Measurements from ENCODE around the gene ENPP5.

The ENPP5 gene, protein sequence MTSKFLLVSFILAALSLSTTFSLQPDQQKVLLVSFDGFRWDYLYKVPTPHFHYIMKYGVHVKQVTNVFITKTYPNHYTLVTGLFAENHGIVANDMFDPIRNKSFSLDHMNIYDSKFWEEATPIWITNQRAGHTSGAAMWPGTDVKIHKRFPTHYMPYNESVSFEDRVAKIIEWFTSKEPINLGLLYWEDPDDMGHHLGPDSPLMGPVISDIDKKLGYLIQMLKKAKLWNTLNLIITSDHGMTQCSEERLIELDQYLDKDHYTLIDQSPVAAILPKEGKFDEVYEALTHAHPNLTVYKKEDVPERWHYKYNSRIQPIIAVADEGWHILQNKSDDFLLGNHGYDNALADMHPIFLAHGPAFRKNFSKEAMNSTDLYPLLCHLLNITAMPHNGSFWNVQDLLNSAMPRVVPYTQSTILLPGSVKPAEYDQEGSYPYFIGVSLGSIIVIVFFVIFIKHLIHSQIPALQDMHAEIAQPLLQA

DNA sequence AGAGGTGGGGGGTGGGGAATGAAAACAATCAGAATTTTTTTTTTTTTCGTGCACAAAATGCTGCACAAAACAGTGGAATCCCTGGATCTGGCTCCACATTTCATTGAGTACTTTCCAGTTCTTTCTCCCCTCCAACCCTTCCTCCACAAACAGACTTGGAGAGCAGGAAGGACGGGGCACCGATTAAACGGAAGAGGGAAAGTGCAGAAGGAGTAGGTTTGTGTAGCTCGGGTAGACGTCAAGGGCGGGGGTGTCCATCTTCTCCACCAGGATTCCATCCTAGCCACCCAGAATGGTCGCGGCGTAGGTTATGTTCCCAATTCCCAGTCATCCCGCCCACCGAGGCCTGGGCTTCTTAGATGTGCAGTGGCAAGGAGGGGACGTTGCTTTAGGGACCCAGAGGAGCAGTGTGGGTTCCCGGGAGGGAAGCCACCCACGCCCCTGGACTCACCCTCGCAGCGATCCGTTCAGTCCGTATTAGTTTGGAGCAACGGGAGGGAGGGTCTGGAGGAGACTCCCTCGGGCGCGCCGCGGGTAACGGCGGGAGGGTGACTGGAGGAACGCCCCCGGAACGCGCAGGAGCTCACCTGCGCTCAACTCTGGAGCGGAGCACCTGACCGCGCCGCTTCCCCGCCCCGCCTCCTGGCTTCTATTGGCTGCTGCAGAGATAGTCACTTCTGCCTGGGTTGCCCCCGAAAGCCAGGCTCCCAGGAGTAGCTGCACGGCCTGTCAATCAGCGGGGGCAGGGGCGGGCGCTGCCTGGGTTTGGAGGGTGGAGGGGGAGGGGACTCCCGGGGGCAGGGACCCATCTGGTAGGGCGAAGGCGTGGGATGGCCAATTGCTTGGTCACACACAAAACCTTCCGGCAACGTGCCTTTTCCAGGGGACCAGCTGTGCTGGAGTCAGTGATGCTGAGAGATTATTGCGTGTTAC, at the start of gene ENPP5:
TSS of gene ENPP5 (minus strand) at position 624 of the 933 bp plus-strand sequence. CDS start 2,718 bp downstream, outside the sequence.
- peak; percentile 73 for DNase-seq

DNA sequence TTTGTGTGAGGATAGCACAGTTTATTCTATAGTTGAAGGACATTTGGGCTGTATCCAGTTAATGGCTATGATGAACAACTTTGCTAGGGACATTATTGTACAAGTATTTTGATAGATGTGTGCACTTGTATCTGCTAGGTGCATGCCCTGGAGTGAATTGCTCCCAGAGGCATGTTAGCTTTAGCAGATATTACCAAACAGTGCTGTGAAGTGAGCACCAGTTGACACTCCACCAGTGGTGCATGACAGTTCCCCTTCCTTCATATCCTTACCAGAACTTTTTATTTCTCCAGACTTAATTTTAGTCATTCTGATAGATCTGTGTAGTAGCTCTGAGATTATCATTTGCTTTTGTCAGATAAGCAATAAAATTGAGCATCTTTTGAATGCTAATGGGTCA, 48.9 kb upstream of the ENPP5 start:
- no peak for DNase-seq

DNA sequence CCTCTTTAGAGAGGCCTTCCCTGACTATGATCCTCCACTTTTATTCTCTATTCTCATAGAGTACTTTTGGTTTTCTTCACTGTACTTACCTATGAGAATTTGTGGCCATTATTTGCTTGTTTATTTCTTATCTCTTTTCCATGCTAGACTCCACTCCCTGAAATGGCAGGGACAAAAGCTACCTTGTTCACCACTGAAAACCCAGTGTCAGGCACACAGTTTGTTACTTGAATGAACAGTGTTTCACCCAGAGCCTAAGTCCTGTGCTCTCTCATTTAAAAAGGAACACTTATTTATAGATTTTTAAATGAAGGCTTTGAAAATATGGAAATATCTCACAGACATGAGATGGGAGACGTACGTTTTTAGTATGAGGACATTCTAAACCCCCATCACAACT, 47.7 kb upstream of the ENPP5 start:
- DNase-seq = no peak

DNA sequence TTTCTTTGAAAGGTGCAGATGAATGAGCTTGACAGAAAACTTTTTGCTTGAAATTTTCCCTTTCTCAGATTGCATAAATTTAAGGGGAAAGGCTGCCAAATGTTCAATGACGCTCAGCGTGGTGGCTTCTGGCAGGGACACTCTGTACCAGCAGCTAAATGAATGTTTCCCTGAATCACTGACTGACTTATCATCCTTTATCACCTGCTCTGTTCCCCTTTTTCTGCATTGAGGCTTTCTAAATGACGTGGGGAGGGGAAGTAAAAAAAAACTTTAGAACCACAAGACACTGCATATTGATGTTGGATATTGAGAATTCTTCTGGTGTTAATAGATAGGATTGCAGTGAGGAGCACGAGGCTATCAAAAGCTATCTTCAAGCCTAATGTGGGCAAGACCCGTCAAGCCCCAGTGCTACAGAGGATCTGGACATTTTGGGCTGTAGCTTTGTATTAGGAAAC, 46.9 kb upstream of the ENPP5 start:
- no peak for DNase-seq

DNA sequence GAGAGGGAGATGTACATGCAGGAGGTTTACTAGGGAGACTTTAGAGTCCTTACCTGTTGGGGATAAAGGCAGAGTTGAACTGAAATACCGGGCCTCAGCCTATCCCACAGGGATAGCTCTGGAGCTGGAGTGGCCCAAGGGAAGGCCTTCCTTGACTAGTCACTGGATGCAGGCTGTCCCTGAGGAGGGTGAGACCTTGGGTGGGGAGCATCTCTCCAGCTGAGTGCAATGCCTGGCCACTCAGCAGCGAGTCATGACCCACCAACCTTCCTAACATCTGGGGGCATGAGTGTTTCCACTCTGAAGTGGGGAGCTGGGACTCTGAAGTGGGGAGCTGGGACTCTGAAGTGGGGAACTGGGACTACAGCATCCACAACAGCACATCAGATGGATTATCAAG, 46.1 kb upstream of the ENPP5 start:
- no peak for DNase-seq

DNA sequence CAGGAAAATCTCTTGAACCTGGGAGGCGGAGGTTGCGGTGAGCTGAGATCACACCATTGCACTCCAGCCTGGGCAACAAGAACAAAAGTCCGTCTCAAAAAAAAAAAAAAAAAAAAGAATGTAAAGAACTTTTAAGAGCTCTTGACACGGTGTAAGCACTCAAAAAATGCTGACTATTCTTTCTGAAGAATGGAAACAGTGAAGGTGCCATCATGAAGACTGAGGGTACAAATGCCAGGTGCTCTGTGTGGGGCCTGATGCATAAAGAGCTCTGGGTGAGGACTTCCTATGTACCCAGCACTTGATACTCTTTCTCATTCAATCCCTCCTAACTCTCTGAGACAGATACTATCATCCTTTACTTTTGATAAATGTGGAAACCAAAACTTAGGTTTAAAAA, 45.0 kb upstream of the ENPP5 start:
- no peak for DNase-seq

DNA sequence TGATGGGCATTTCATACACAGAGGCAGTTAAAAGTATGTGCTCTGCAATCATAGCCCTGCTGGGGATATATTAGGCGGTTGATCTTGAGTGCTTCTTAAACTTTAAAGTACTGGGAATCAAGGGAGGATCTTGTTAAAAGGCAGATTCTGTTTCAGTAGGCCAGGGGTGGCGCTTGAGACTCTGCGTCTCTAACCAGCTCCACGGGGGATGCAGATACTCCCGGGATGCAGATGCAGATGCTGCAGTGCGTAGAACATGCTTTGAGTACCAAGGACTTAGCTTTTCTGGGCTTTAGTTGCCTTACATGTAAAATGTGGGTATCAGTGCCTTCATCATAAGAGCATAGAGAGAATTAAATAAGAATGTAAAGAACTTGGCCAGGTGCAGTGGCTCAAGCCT, 44.4 kb upstream of the ENPP5 start:
- no peak for DNase-seq

DNA sequence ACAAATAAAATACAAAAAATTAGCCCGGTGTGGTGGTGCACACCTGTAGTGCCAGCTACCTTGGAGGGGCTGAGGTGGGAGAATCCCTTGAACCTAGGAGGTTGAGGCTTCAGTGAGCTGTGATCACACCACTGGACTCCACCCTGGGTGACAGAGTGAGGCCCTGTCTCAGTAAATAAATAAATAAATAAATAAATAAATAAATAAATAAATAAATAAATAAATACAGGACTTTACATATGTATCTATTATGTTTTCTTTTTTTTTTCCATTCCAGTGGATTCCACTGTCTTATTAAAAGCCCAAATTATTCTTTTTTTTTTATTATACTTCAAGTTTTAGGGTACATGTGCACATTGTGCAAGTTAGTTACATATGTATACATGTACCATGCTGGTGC, 41.1 kb upstream of the ENPP5 start:
- no peak for DNase-seq

DNA sequence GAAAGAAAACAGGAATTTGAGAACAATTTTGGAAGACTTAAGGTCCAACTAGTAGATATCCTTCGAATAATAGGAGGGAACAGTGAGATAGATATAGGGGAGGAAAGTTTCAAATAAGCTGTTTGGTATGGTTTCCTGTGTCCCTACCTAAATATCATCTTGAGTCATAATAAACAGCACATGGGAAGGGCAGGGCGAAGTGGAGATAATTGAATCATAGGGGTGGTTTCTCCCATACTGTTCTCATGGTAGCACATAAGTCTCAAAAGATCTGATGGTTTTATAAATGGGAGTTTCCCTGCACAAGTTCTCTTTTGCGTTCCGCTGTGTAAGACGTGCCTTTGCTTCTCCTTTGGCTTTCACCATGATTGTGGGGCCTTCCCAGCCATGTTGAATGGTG, 39.5 kb upstream of the ENPP5 start:
- DNase-seq = no peak

DNA sequence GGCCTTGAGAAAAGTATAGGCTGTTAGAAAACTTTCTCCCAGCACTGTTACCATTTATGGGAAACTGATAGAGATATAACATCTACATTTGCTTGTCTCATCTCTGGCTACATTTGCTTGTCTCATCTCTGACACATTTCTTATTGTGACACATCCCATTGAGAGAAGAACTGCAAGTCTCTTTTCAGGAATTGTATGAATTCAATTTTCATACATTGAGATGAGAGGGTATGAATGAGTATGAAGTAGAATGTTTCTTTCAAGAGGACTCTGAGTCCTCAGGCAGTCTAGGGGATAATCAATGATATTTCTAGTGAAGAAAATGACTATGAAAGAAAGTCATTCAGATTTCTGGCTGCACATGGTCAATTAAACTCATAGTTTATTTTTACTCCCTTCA, 37.5 kb upstream of the ENPP5 start:
- no peak for DNase-seq

DNA sequence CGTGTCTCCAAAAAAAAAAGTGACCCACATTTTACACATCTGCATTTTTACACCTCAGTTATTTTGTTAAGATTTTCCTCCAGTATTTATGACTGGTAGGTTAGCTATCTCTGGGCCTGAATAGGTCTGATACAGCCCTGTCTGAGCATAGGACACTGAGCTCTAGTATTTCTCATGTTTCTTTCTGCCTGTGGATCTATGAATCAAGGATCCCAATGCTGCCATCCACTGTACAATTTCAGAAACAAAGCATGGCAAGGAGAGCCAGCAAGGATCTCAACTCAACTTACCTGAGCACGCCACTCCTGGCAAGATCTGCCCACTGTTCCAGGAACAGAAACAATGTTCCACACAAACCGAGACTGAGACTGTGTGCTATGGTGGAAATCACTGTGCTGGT, 36.4 kb upstream of the ENPP5 start:
- no peak for DNase-seq

DNA sequence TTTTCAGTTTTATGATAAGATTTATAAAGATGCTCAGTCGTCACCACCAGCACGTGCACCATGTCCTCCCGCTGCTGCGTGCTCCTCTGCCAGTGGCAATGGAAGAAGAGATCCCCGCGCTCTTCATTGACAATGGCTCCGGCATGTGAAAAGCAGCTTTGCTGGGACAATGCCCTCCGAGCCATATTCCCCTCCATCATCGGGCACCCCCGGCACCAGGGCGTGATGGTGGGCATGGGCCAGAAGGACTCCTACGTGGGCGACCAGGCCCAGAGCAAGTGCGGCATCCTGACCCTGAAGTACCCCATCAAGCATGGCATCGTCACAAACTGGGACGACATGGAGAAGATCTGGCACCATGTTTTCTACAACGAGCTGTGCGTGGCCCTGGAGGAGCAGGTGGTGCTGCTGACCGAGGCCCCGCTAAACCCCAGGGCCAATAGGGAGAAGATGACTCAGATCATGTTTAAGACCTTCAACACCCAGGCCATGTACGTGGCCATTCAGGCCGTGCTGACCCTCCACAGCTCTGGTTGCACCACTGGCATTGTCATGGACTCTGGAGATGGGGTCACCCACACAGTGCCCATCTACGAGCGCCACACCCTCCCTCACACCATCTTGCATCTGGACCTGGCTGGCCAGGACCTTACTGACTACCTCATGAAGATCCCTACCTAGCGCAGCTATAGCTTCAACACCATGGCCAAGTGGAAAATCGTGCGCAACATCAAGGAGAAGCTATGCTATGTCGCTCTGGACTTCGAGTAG, 34.3 kb upstream of the ENPP5 start:
- DNase-seq = no peak

DNA sequence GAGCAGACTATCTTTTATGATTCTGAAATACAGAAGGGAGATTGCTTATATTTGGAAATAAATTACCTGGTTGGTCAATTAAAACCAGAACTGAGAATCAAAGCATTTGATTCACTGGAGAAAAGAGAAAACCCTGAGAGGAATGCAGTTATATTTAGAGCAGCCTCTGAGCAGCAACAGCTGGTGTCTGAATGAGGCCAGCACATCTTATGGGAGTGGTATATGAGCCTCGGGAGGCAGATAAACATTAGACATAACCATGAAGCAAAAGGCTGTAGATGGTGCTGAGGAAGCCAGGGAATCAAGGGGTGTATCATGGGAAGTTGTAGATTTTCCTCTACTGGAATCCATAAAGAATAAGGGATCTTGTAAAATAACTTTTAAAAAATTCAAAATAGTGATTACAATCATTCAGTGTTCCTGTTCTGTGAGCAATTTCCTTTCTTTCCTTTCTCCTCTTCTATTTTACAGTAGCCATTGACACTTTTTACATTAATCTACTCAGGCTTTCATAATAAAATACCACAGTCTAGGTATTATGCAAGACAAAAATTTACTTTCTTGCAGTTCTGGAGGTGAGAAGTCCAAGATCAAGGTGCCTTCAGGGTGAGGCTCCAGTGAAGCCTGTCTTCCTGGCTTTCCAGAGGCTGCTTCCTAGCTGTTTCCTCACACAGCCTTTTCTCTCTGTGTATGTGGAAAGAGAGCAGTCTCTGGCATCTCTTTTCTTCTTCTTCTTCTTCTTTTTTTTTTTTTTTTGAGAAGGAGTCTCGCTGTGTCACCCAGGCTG, 32.8 kb upstream of the ENPP5 start:
- no peak for DNase-seq

DNA sequence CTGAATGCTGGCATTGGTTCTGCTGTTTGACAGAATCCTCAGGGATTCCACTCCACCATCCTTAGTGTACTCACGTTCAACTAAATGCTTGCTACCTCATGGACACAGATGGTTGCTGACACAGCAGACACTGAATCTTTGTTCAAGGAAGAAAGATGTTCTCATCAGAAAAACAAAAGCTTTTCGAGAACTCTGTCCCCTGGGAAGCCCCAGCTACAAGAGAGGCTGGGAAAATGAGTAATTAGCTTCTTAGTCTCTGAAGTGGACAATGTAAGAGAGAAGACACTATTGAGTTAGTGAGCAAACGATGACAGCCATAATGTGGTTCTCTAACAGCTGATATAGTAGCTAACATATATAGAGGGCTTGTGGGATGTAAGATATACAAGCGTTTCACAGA, 30.9 kb upstream of the ENPP5 start:
- DNase-seq = no peak

DNA sequence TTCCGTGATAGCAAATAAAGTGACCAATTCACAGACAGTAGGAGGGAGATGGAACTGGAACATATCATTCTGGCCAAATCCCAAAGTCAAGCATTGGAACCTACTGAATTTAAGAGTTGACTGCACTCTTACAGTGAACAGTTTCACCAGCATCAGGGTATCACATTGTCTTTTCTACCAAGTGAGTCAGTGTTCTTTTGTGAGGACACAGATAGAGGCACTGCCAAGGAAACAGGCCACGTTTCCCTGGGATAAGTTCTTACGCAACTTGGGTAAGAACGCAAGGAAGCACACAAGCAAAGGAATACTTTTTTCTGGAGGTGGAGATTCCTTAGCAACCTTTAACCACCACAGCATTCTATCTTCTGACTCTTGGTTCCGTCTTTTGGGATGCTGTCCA, 28.6 kb upstream of the ENPP5 start:
- DNase-seq = no peak

DNA sequence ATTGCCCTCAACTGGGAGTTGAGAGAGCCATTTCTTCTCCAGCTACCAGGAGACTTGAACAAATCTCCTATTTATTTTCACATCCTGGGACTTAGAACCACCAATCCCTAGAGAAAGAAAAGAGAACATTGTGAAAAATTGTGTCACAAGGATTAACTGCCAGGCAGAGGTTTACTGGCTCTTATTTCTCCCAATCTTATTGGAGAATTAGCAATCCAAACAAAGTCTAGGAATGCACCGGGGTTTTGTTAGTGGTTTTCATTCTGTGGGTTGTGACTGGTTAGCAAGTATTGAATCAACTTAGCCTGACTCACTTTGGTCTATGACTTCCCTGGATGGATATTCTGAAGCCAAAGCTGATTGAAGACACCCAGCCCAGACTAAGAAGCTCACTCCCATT, 21.2 kb upstream of the ENPP5 start:
- no peak for DNase-seq

DNA sequence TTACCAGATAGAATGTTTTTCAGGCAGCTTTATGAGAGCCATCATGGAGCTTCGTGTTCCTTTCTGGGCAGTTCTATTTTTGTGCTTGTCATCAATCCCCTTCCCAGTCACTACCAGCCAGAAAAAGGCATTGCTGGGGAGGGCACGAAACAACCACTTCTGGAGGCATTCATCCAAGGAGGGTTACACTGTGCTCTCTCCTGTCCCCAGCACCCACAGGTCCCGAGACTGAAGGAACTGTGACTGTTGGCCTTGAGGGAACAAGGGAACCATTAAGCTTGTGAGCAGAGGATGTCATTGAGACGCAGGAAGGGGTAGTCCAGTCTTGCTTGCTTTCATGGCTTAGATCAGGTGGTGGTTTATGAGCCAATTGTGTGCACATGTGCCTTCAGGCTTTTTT, 20.1 kb upstream of the ENPP5 start:
- no peak for DNase-seq

DNA sequence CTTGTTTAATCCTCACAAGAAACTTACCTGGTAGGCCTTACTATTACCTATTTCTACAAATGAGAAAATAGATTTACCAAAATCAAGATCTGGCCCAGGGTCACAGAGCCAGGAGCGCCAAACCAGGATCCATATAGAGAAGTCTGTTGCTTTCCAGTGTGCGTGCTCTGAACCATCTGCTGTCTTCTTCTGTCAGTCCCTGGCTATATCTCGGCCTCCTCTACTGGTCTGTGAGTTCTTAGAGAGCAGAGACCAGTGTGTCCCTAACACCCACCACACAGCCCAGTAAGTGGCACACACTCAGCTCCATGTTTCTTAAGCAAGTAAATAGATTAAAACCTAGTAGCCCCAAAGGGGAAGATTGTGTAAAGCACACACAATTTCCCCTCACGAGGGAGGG, 18.9 kb upstream of the ENPP5 start:
- DNase-seq = no peak

DNA sequence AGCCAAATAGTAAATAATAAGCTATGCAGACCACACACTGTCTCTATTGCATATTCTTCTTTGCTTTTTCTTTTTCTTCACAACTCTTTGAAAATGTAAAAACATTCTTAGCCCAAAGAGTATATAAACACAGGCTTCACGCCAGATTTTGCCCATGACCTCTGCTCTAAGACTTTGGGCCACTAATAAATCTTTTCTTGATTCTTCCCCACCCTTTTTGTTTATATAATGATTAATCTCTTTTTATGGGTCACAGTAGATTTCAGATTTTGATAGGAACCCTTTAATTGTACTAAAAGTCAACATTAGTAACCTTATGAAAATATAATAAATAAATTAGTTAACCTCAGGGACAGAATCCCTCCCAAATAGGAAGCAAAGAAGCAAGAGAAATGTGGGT, 15.8 kb upstream of the ENPP5 start:
- no peak for DNase-seq

DNA sequence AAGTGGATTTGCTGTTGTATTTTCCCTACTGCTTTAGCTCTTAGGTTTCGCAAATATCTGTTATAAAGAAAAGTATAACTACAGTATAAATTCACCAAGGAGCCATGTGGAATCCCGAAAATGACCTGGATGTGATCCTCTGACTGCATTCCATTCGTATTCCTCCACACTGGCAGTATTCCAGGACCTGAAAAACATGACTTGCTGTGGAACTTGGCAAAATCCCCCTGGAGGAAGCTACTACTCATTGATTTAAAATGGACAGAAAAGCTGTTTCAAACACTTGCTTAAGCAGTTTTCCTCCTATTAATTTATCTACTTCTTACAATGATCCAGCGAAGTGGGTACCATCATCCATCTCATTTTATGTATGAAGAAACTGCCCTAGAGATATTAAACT, 13.3 kb upstream of the ENPP5 start:
- no peak for DNase-seq

DNA sequence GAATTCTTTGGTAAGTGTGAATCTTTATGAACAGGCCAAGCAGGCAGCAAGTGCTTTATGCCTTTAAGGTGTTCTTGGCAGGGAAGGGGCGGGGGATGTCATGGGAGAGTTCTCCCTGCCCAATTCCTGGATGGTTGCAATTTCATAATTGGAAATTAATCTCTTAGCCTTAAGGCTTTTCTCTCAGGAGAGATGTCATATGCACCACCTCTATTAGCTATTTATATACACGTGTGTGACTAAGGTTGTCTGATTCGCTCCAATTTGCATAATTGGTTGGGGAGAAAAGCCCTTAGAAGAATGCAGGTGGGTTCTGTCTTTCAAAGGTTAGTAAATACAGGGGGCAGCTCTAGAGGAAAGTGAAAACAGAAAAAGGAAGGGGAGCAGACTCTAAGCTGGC, 5.2 kb upstream of the ENPP5 start:
- DNase-seq = no peak

DNA sequence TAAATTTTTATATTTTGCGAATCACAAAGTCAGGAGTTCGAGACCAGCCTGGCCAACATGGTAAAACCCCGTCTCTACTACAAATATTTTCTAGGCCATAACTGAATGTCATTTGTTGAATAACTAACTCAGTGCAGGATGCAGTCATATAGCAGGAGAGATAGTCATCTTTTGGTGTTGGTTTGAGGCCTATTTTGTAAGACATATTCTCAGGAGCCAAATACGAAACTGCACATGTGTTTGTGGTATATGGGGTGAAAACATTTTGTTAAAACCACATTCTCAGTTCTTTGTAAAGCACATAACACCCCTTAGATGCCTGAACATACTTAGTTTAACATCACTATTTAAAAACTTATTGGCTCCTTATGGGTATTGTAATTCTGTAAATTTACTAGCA, 4.7 kb upstream of the ENPP5 start:
- no peak for DNase-seq
